HG03135 (cell line): Measurements from ENCODE around the gene PLAA.
"Not testable (repeated sequence)": the region's sequence is repeated elsewhere in the genome, so short reads cannot be mapped to it uniquely, and the experiment has no call there.

Experiments used
- ATAC-seq: cut with Tn5 transposase; IDR thresholded peaks from one replicate; pipeline ENCODE4 v1.9.1; 2021; ENCODE audit warnings: mild to moderate bottlenecking, moderate library complexity; ENCODE audit not compliant: unreplicated experiment

PLAA gene

GRCh38 chr9:26935847-26936246 lies 11.2 kb downstream of the PLAA start:
- ATAC-seq: no peak

- no peak for ATAC-seq
Measured at GRCh38 chr9:26928902-26929495, 18.0 kb downstream of the PLAA start.

GRCh38 chr9:26925609-26926008 lies 21.4 kb downstream of the PLAA start:
- no peak for ATAC-seq

GRCh38 chr9:26919698-26920097 lies 27.3 kb downstream of the PLAA start:
- no peak for ATAC-seq

- no peak for ATAC-seq
Measured at GRCh38 chr9:26913138-26913668, 33.8 kb downstream of the PLAA start.

- no peak for ATAC-seq
Measured at GRCh38 chr9:26904671-26905070, 42.4 kb downstream of the PLAA start.

GRCh38 chr9:26904070-26904469 lies 43.0 kb downstream of the PLAA start:
- no peak for ATAC-seq

GRCh38 chr9:26893030-26893676 lies 53.9 kb downstream of the PLAA start:
- no peak for ATAC-seq

- ATAC-seq: peak; percentile 95
Measured at GRCh38 chr9:26892251-26893029, 54.6 kb downstream of the PLAA start, which contains the start of gene CAAP1. TSS of gene CAAP1 (minus strand) at chr9:26892802. CDS start at chr9:26892715, 87 bp downstream.

- ATAC-seq: peak; percentile 2
Measured at GRCh38 chr9:26891726-26892125, 55.3 kb downstream of the PLAA start.

GRCh38 chr9:26888271-26888670 lies 58.8 kb downstream of the PLAA start:
- ATAC-seq: no peak

- ATAC-seq: no peak
Measured at GRCh38 chr9:26882154-26882553, 64.9 kb downstream of the PLAA start.

- no peak for ATAC-seq
Measured at GRCh38 chr9:26880262-26880661, 66.8 kb downstream of the PLAA start.

- not testable (repeated sequence) for ATAC-seq
Measured at GRCh38 chr9:26875155-26875554, 71.9 kb downstream of the PLAA start.

- ATAC-seq: no peak
Measured at GRCh38 chr9:26870292-26870691, 76.8 kb downstream of the PLAA start.

- no peak for ATAC-seq
Measured at GRCh38 chr9:26863074-26863473, 84.0 kb downstream of the PLAA start.

GRCh38 chr9:26856413-26857032 lies 90.5 kb downstream of the PLAA start:
- ATAC-seq: peak; percentile 85
